KOPT-K1 (cell line): ENCODE results near the gene APRT.

Experiments
- H3K27ac ChIP-seq: fragments of 200-600 bp; sonication (generic); 2 replicates; pipeline ENCODE4 v1.5.1; 2016; ENCODE audit warnings: antibody characterized with exemption, mild to moderate bottlenecking, low read depth, low read length; ENCODE audit not compliant: poor library complexity, severe bottlenecking
- H3K36me3 ChIP-seq: fragments of 200-600 bp; sonication (generic); 2 replicates; pipeline ENCODE4 v1.5.1; 2017; ENCODE audit warnings: antibody characterized with exemption, mild to moderate bottlenecking, low read length, moderate library complexity; ENCODE audit not compliant: insufficient read depth
- H3K9me3 ChIP-seq: fragments of 200-600 bp; sonication (generic); 2 replicates; pipeline ENCODE4 v1.5.1; 2017; ENCODE audit warnings: antibody characterized with exemption, low read length, mild to moderate bottlenecking; ENCODE audit not compliant: insufficient read depth, poor library complexity, severe bottlenecking

APRT gene

DNA sequence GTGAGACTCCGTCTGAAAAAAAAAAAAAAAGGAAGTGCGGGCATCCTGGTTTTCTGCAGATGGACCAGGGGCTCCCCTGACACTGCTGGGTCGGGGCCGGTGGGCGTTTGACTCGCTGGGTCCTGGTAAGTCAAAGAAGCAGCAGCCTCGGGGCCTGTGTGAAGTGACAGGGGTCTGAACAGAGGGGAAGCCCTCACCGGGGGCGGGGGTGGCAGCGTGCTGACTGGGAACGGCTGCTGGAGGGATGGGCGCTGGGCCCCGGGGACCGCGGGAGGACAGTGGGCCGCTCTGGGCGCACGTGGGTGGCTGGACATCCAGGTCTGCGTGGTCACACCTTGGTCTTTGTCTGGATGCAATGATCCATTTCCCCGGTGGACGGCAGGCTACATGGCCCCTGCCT, 36.8 kb upstream of the APRT start:
- Histone ChIP-seq H3K27ac (no peak overlapping the region), H3K36me3 (no peaks in the 10 kb centered on the region), H3K9me3 (no peaks in the 10 kb centered on the region)

- H3K9me3 ChIP-seq, result no peaks in the 10 kb centered on the region
- H3K27ac ChIP-seq, result no peak overlapping the region
- no peaks in the 10 kb centered on the region for H3K36me3 ChIP-seq
Measured at GRCh38 chr16:88847654-88848053, 35.9 kb upstream of the APRT start.

DNA sequence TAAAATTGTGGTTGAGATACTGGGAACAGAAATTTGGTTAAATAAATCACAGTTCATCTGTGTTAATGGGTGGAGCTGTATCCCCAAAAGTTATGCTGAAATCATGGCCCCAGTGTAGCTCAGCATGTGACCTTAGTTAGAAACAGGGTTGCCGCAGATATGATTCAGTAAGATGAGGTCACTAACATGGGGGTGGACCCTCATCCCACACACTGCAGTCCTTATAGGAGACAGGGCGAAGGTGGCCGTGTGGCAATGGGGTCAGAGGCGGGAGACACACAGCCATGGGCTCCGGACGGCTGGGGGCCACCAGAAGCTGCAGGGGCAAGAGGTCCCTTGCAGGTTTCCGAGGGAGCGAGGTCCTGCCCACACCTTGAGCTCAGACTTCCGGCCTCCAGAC, 34.4 kb upstream of the APRT start:
- Histone ChIP-seq H3K27ac (no peak overlapping the region), H3K9me3 (no peaks in the 10 kb centered on the region), H3K36me3 (no peaks in the 10 kb centered on the region)

DNA sequence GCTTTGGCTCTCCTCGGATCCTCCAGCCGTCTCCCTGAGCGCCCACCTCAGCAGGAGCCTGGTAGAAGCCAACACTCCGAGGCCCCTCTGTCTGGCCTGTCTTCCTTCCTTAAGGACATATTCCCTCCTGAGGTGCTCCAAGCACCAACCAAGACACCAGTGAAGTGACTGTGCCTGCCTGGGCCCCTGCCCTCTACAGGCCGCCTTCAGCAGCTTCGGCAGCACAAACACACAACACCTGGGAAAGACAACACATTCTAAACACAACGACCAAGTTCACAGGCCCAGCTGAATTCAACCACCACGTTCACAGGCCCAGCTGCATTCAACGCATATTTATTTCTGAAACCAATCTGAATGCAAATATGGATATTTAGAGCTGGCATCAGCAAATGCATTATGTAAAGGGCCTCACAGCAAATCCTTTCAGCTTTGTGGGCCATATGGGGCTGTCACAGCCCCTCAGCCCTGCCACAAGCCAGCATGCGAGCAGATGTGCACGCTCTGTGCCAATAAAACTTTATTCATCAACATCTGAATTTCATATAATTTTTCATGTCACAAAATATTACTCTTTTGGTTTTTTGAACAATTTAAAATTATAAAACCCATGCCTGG, 32.8 kb upstream of the APRT start:
- no peak overlapping the region for H3K27ac ChIP-seq
- H3K9me3 ChIP-seq, result no peaks in the 10 kb centered on the region
- no peaks in the 10 kb centered on the region for H3K36me3 ChIP-seq

DNA sequence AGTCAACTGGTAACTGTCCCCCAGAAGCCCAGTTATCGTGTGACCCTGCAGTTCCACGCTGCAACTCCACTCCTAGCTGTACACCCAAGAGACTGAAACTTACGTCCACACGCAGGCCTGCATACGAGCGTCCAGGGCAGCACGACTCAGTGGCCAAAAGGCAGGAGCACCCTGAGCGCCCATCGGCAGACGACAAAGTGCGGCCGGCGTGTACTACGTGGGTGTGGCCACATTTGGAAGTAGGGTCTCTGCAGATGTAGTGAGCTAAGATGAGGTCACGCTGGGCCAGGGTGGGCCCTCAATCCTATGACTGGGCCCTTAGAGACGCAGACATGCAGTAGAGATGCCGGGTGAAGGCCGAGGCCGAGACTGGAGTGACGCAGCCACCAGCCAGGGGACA, 31.5 kb upstream of the APRT start:
- Histone ChIP-seq H3K27ac (no peak overlapping the region), H3K9me3 (no peaks in the 10 kb centered on the region), H3K36me3 (no peaks in the 10 kb centered on the region)

- H3K9me3 ChIP-seq, result no peaks in the 10 kb centered on the region
- H3K27ac ChIP-seq, result no peak overlapping the region
- no peaks in the 10 kb centered on the region for H3K36me3 ChIP-seq
Measured at GRCh38 chr16:88842806-88843205, 31.1 kb upstream of the APRT start.

- H3K27ac ChIP-seq, result no peak overlapping the region
- H3K9me3 ChIP-seq, result no peaks in the 10 kb centered on the region
- no peaks in the 10 kb centered on the region for H3K36me3 ChIP-seq
Measured at GRCh38 chr16:88842308-88842756, 30.6 kb upstream of the APRT start.

GRCh38 chr16:88841521-88842307, 30.0 kb upstream of the APRT start:
- no peaks in the 10 kb centered on the region for H3K36me3 ChIP-seq
- H3K27ac ChIP-seq, result no peak overlapping the region
- no peaks in the 10 kb centered on the region for H3K9me3 ChIP-seq

- H3K9me3 ChIP-seq, result no peaks in the 10 kb centered on the region
- H3K27ac ChIP-seq, result no peak overlapping the region
- H3K36me3 ChIP-seq, result no peaks in the 10 kb centered on the region
Measured at GRCh38 chr16:88840600-88841215, 29.0 kb upstream of the APRT start.

DNA sequence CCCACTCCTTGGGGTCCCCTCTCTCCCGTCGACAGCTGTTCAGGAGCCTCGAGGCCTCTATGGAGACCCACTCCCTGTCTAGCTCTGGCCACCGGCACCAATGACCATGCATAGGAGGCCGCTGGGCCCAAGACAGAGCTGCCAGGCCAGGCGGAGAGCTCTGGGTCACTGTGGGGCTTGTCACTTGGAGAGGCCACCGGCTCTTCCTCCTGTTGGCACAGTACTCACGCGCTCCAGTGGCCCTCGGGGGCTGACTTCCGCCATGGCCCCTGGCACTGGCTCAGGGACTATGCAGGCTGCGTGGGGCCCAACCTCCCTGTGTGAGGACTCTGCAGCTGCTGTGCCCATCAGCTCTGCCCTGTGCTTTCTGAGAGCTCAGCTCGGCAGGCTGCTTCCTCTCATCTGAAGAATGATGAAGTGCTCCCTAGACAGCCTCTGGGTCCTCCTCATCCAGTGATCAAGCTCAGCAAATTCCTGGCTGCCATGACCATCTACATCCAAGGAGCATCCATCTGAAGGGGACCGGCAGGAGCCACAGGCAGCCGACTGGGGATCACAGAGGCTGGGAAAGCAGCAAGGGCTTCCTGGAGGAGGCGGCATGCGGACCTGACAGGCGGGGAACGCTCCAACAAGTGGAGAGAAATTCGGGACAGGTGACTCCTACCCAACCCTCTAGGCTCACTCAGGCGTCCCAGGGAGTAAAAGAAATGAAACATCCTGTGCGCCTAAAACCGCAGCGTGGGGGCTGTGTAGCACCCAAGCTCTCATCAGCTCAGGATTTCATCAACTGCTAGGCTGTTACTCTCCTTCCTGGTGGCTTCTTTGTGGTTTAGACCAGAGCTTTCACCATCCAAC, 28.2 kb upstream of the APRT start:
- no peak overlapping the region for H3K27ac ChIP-seq
- no peaks in the 10 kb centered on the region for H3K36me3 ChIP-seq
- H3K9me3 ChIP-seq, result no peaks in the 10 kb centered on the region

GRCh38 chr16:88839026-88839529, 27.4 kb upstream of the APRT start:
- Histone ChIP-seq H3K9me3 (no peaks in the 10 kb centered on the region), H3K36me3 (no peaks in the 10 kb centered on the region), H3K27ac (no peak overlapping the region)

DNA sequence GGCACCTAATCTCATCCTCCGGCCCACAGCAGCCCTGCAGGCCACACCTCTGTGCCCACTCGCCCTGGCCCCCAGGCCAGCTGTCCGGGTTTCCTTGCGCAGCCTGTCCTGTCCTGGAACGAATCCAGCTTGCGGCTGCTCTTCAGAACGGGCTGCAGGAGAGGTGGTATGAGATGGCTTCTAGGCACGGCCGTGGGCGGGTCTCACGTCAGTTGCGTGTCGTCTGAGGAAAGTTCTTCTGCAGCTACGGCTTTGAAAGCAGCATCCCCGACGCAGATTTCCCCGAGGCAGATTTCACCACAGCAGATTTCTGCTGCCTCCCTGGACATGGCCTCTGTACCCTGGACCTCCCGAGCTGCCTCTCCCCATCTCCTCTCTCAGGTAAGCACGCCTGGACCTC, 26.8 kb upstream of the APRT start:
- H3K27ac ChIP-seq, result no peak overlapping the region
- no peaks in the 10 kb centered on the region for H3K36me3 ChIP-seq
- no peaks in the 10 kb centered on the region for H3K9me3 ChIP-seq

DNA sequence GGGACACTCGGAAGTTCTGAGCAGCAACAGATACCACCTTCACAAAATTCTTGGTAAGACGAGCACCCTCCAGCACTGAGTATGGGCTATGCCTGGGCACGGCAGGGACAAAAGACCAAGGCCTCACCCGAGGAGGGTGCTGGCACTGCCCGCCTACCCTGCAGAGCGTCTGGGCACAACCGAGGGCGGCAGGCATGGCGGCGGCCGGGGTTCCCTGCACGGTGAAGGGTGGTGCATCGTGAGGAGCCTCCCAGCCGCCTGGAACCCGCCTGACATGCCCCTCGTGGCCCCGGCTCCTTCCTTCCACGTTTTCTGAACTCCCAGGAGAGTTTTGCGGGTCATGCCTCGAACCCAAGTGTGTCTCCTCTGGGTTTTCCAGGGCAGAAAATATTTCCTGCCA, 26.1 kb upstream of the APRT start:
- H3K36me3 ChIP-seq, result no peaks in the 10 kb centered on the region
- no peaks in the 10 kb centered on the region for H3K9me3 ChIP-seq
- H3K27ac ChIP-seq, result no peak overlapping the region

DNA sequence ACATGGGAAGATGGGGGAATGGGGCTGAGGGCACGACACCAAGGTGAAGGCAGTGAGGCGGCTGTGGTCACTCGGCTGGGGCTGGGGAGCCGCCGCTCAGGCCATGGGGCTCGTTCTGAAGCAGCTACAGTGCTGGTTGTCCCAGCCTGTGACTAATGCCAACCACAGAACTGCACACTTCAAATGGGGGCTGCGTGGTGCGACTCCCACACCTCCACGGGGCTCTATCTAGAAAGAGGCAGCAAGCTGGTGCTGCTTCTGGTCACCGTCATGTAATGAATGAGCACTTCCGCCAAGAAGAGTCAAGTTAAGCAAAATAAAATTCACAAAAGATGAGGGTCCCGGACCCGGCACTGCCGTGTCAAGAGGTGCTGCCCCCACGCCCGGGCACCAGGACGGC, 25.1 kb upstream of the APRT start:
- H3K27ac ChIP-seq, result no peak overlapping the region
- no peaks in the 10 kb centered on the region for H3K36me3 ChIP-seq
- H3K9me3 ChIP-seq, result no peaks in the 10 kb centered on the region

DNA sequence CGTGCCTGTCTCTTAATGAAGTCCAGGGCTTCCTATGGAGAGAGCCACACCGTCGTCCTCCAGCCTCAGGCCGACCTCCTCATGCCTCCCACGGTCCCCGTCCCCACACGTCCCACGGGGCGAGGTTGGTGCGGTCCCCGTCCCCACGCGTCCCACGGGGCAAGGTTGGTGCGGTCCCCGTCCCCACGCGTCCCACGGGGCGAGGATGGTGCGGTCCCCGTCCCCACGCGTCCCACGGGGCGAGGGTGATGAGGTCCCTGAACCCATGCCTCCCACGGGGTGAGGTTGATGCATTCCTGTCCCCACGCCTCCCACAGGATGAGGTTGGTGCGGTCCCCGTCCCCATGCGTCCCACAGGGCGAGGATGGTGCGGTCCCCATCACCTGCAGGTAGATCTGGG, 24.1 kb upstream of the APRT start:
- Histone ChIP-seq H3K27ac (no peak overlapping the region), H3K36me3 (no peaks in the 10 kb centered on the region), H3K9me3 (no peaks in the 10 kb centered on the region)
